Ishikawa (cell line): ENCODE measurements around the gene PPME1.

Source experiments
- CEBPB ChIP-seq: IDR thresholded peaks from 2 replicates; pipeline ENCODE4 v1.6.1; 2012
- EP300 ChIP-seq: IDR thresholded peaks from 2 replicates; pipeline ENCODE4 v1.6.1; 2012; ENCODE audit warnings: borderline replicate concordance
- FOXM1 ChIP-seq: IDR thresholded peaks from 2 replicates; pipeline ENCODE4 v1.6.1; 2012; ENCODE audit warnings: low read depth, borderline replicate concordance
- MAX ChIP-seq: IDR thresholded peaks from 2 replicates; pipeline ENCODE4 v1.6.1; 2012
- TEAD4 ChIP-seq: IDR thresholded peaks from 2 replicates; pipeline ENCODE4 v1.6.1; 2012
- YY1 ChIP-seq: IDR thresholded peaks from 2 replicates; pipeline ENCODE4 v1.6.1; 2012; ENCODE audit warnings: low read depth
- TF ChIP-seq, protein P1 (sequence below): IDR thresholded peaks from 2 replicates; pipeline ENCODE4 v1.6.1; 2012; ENCODE audit warnings: low read depth, mild to moderate bottlenecking

GRCh38 chr11:74134661-74135060 lies 36.4 kb upstream of the PPME1 start:
- TF ChIP-seq, protein P1, sequence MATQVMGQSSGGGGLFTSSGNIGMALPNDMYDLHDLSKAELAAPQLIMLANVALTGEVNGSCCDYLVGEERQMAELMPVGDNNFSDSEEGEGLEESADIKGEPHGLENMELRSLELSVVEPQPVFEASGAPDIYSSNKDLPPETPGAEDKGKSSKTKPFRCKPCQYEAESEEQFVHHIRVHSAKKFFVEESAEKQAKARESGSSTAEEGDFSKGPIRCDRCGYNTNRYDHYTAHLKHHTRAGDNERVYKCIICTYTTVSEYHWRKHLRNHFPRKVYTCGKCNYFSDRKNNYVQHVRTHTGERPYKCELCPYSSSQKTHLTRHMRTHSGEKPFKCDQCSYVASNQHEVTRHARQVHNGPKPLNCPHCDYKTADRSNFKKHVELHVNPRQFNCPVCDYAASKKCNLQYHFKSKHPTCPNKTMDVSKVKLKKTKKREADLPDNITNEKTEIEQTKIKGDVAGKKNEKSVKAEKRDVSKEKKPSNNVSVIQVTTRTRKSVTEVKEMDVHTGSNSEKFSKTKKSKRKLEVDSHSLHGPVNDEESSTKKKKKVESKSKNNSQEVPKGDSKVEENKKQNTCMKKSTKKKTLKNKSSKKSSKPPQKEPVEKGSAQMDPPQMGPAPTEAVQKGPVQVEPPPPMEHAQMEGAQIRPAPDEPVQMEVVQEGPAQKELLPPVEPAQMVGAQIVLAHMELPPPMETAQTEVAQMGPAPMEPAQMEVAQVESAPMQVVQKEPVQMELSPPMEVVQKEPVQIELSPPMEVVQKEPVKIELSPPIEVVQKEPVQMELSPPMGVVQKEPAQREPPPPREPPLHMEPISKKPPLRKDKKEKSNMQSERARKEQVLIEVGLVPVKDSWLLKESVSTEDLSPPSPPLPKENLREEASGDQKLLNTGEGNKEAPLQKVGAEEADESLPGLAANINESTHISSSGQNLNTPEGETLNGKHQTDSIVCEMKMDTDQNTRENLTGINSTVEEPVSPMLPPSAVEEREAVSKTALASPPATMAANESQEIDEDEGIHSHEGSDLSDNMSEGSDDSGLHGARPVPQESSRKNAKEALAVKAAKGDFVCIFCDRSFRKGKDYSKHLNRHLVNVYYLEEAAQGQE = no peak
- TF ChIP-seq YY1 (no peak), CEBPB (no peak), MAX (no peak), EP300 (no peak), TEAD4 (no peak), FOXM1 (no peak)
